KMS-11 (cell line): Measurements from ENCODE around the gene TWNK.

Experiments used
- H2AFZ ChIP-seq: fragments of 200-600 bp; sonication (generic); 2 replicates; pipeline ENCODE4 v1.6.1; 2016; ENCODE audit warnings: antibody characterized with exemption, mixed run types, low read depth
- H3K27ac ChIP-seq: fragments of 200-600 bp; sonication (generic); 2 replicates; pipeline ENCODE4 v1.6.1; 2016; ENCODE audit warnings: mild to moderate bottlenecking, mixed run types
- H3K27me3 ChIP-seq: fragments of 200-600 bp; sonication (generic); 2 replicates; pipeline ENCODE4 v1.6.1; 2017; ENCODE audit warnings: mild to moderate bottlenecking, low read depth, mixed run types, moderate library complexity; ENCODE audit not compliant: insufficient read depth
- H3K36me3 ChIP-seq: fragments of 200-600 bp; sonication (generic); 2 replicates; pipeline ENCODE4 v1.6.1; 2017; ENCODE audit warnings: mild to moderate bottlenecking, mixed run types; ENCODE audit not compliant: insufficient read depth
- H3K4me1 ChIP-seq: fragments of 200-600 bp; sonication (generic); 2 replicates; pipeline ENCODE4 v1.6.1; 2016; ENCODE audit warnings: mild to moderate bottlenecking, low read depth, mixed run types; ENCODE audit not compliant: poor library complexity, severe bottlenecking
- H3K4me2 ChIP-seq: fragments of 200-600 bp; sonication (generic); 2 replicates; pipeline ENCODE4 v1.7.0; 2016; ENCODE audit warnings: mild to moderate bottlenecking, mixed run types
- H3K4me3 ChIP-seq: fragments of 200-600 bp; sonication (generic); IDR thresholded peaks from 2 replicates; pipeline ENCODE4 v1.6.1; 2017; ENCODE audit warnings: low read depth, low read length, mixed read lengths; ENCODE audit not compliant: insufficient read depth
- H3K79me2 ChIP-seq: fragments of 200-600 bp; sonication (generic); 2 replicates; pipeline ENCODE4 v1.6.1; 2016; ENCODE audit warnings: low read depth, mixed run types; ENCODE audit not compliant: insufficient read depth
- H3K9ac ChIP-seq: fragments of 200-600 bp; sonication (generic); 2 replicates; pipeline ENCODE4 v1.6.1; 2016; ENCODE audit warnings: mild to moderate bottlenecking, mixed run types
- H4K20me1 ChIP-seq: fragments of 200-600 bp; sonication (generic); 2 replicates; pipeline ENCODE4 v1.6.1; 2016; ENCODE audit warnings: mild to moderate bottlenecking, mixed run types; ENCODE audit not compliant: insufficient read depth
- TF ChIP-seq, protein P1 (sequence below): fragments of 200-600 bp; sonication (generic); conservative IDR thresholded peaks from 2 replicates; pipeline ENCODE4 v1.6.1; 2017; ENCODE audit warnings: low read depth, mild to moderate bottlenecking, antibody characterized with exemption, low read length, moderate library complexity, mixed read lengths

TWNK gene

DNA sequence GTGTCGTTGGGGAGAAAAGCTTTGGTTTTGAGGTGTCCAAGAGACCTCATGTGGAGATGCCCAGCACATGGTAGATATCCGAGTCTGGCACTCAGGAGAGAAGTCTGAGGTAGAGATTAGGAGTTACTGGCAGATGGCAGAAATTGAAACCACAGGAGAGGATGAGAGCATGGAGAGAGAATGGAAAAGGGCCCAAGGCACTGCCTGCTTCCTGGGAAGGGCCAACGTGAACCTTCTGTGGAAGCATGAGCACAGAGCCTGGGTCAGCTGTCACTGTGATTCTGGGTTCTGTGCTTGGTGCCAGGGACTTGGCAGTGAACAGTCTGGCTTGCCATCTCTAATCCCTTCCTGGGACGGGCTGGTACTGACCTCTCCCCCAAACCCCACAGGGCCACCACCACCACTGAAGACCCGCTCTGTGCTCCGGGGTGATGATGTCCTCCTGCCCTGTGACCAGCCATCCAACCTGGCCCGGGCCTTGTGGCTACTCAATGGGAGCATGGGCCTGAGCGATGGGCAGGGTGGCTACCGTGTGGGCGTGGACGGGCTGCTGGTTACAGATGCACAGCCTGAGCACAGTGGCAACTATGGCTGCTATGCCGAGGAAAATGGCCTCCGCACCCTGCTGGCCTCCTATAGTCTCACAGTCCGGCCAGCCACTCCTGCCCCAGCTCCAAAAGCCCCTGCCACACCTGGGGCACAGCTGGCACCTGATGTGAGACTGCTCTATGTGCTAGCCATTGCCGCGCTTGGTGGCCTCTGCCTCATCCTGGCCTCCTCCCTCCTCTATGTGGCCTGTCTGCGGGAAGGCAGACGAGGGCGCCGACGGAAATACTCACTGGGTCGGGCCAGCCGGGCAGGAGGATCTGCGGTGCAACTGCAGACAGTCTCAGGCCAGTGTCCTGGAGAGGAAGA is 4.2 kb upstream of the TWNK start:
- H3K9ac ChIP-seq = no peak overlapping the region
- no peak overlapping the region for H2AFZ ChIP-seq
- H3K4me3 ChIP-seq = no peak overlapping the region
- no peaks in the 10 kb centered on the region for H4K20me1 ChIP-seq
- no peak overlapping the region for H3K4me2 ChIP-seq
- H3K27ac ChIP-seq = no peak overlapping the region
- peaks cover 9% of the 10 kb centered on the region for H3K79me2 ChIP-seq
- H3K4me1 ChIP-seq = peaks cover 9% of the 10 kb centered on the region
- H3K36me3 ChIP-seq = no peaks in the 10 kb centered on the region
- H3K27me3 ChIP-seq = no peaks in the 10 kb centered on the region
- TF ChIP-seq, protein P1, sequence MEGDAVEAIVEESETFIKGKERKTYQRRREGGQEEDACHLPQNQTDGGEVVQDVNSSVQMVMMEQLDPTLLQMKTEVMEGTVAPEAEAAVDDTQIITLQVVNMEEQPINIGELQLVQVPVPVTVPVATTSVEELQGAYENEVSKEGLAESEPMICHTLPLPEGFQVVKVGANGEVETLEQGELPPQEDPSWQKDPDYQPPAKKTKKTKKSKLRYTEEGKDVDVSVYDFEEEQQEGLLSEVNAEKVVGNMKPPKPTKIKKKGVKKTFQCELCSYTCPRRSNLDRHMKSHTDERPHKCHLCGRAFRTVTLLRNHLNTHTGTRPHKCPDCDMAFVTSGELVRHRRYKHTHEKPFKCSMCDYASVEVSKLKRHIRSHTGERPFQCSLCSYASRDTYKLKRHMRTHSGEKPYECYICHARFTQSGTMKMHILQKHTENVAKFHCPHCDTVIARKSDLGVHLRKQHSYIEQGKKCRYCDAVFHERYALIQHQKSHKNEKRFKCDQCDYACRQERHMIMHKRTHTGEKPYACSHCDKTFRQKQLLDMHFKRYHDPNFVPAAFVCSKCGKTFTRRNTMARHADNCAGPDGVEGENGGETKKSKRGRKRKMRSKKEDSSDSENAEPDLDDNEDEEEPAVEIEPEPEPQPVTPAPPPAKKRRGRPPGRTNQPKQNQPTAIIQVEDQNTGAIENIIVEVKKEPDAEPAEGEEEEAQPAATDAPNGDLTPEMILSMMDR = no peak

DNA sequence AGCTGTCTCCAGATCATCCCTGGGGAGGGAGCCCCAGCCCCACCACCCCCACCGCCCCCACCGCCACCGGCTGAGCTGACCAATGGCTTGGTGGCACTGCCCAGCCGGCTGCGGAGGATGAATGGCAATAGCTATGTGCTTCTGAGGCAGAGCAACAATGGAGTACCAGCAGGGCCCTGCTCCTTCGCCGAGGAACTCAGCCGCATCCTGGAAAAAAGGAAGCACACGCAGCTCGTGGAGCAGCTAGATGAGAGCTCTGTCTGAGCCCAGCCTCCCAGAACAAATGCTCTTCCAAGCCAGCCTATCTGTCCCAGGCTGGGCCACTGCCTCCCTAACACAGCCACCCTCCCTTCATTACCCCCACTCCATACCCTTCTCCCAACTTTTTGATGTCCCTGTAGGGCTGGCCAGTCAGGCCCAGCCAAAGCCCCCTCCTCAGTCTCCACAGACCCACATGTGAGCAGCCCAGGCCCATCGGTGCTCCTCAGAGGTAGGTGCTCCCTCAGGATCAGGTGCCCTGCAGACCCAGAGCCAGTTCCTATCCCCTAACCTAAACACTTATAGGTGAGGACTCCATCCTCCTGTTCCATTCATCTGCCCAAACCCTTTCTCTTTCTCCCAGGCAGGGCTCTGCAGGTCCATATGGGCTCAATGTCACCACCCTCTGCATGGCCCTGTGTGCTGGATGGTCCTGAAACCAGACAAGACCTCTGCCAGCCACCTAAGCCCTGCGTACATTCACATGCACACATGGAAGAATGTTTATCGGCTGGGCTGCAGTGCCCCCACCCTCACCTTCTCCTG is 3.3 kb upstream of the TWNK start:
- peaks cover 18% of the 10 kb centered on the region for H3K4me1 ChIP-seq
- H3K27me3 ChIP-seq = no peaks in the 10 kb centered on the region
- no peak overlapping the region for H3K4me2 ChIP-seq
- no peaks in the 10 kb centered on the region for H3K36me3 ChIP-seq
- no peak overlapping the region for H3K4me3 ChIP-seq
- no peak overlapping the region for H2AFZ ChIP-seq
- H3K79me2 ChIP-seq = peaks cover 18% of the 10 kb centered on the region
- TF ChIP-seq, protein P1 = no peak
- no peaks in the 10 kb centered on the region for H4K20me1 ChIP-seq
- no peak overlapping the region for H3K9ac ChIP-seq
- no peak overlapping the region for H3K27ac ChIP-seq

DNA sequence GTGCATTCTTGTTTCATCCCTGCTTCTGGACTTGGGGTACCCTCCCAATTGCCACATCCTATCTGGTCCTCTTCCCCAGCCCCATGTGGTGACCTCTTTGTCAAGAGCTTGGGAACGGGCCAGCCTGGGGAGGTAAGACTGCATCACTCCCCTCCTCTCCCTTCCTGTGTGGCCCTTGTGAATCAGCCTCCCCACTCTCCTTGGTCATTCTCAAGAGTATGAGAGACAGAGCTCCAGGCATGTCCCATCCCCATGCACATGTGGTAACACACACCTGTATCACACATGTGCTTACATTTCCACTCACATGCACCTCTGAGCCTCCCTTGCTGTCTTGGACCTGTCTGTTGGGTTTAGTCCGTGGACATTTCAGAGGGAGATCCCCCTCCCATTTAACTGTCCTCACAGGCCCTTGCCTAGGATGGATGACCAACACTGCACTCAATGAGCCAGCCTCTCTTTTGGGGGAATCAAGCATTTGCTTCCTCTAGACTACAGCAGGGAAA is 2.6 kb upstream of the TWNK start:
- H2AFZ ChIP-seq = no peak overlapping the region
- H3K4me3 ChIP-seq = no peak overlapping the region
- H3K36me3 ChIP-seq = no peaks in the 10 kb centered on the region; the same call in 1 of the 2 replicates
- no peaks in the 10 kb centered on the region for H3K27me3 ChIP-seq
- peaks cover 24% of the 10 kb centered on the region for H3K4me1 ChIP-seq
- peaks cover 25% of the 10 kb centered on the region for H3K79me2 ChIP-seq
- TF ChIP-seq, protein P1 = no peak
- no peak overlapping the region for H3K27ac ChIP-seq
- no peak overlapping the region for H3K4me2 ChIP-seq
- H3K9ac ChIP-seq = no peak overlapping the region
- H4K20me1 ChIP-seq = no peaks in the 10 kb centered on the region

DNA sequence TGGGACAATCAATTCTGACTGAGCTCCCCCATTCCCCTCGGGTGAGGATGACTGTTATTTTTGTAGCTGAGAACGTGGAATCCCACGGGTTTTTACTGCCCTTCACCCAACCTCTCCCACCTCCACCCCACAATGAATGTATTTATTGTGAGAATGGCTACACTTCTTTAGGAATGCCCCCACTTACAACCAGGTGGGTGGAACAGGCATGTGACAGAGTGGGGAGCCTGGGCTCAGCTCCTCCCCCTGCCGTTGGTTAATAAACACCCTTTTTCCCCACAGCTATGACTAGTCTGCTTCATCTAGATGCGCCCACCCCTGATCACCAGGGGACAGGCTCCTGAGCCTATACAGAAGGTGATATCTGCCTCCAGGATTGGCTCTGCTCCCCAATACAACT is 2.0 kb upstream of the TWNK start:
- Histone ChIP-seq H3K36me3 (no peaks in the 10 kb centered on the region; the same call in 1 of the 2 replicates), H3K79me2 (peaks cover 31% of the 10 kb centered on the region), H4K20me1 (no peaks in the 10 kb centered on the region), H3K4me3 (no peak overlapping the region), H2AFZ (no peak overlapping the region), H3K4me2 (no peak overlapping the region), H3K9ac (no peak overlapping the region), H3K4me1 (peaks cover 26% of the 10 kb centered on the region), H3K27ac (no peak overlapping the region), H3K27me3 (no peaks in the 10 kb centered on the region)
- TF ChIP-seq, protein P1 = no peak
